ENCODE results near the gene IFT20.
"Not testable (repeated sequence)": the region's sequence is repeated elsewhere in the genome, so short reads cannot be mapped to it uniquely, and the experiment has no call there.

DNA sequence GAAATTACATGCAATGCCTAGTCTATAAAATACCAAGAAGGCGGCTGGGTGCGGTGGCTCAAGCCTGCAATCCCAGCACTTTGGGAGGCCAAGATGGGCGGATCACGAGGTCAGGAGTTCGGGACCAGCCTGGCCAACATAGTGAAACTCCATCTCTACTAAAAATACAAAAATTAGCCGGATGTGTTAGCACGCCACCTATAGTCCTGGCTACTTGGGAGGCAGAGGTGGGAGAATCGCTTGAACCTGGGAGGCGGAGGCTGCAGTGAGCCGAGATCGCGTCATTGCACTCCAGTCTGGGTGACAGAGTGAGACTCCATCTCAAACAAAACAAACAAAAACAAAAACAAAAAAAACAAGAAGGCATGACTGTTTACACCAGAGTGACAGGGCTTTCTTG is 42.4 kb downstream of the IFT20 start:
- TF ChIP-seq, protein P1, sequence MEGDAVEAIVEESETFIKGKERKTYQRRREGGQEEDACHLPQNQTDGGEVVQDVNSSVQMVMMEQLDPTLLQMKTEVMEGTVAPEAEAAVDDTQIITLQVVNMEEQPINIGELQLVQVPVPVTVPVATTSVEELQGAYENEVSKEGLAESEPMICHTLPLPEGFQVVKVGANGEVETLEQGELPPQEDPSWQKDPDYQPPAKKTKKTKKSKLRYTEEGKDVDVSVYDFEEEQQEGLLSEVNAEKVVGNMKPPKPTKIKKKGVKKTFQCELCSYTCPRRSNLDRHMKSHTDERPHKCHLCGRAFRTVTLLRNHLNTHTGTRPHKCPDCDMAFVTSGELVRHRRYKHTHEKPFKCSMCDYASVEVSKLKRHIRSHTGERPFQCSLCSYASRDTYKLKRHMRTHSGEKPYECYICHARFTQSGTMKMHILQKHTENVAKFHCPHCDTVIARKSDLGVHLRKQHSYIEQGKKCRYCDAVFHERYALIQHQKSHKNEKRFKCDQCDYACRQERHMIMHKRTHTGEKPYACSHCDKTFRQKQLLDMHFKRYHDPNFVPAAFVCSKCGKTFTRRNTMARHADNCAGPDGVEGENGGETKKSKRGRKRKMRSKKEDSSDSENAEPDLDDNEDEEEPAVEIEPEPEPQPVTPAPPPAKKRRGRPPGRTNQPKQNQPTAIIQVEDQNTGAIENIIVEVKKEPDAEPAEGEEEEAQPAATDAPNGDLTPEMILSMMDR (IDR thresholded peaks at IDR 0.05; ENCODE audit: low read depth, low read length), result not testable (repeated sequence)
- TF ChIP-seq EZH2phosphoT487 (IDR thresholded peaks at IDR 0.05; ENCODE audit: low read depth), result not testable (repeated sequence)
